Measurements from ENCODE around the gene EPG5. TPM values are rescaled to one million over a fixed set of nuclear protein-coding genes. Genes with fewer than 3 reads are reported as not detected.
A peak's percentile ranks its signal among the peaks of the same experiment; 100 is the strongest.

Gene EPG5
- polyA plus RNA-seq = 10 to 100 TPM in 1 of 4 donors, 1 to 10 TPM in 3; 3.5 to 23.5 (median 4.3) TPM
- long read RNA-seq, donor 1 = 0 reads
- long read RNA-seq, donor 2 = 0 reads
- long read RNA-seq, donor 3 = 0 reads
- long read RNA-seq, donor 4 = 0 reads
- long read RNA-seq, donor 5 = 0 reads
- long read RNA-seq, donor 6 = 0 reads
- long read RNA-seq, donor 7 = 0 reads
- long read RNA-seq, donor 8 = 0 reads
- long read RNA-seq, donor 9, partial matches to known transcripts = 0 of 1 reads
- long read RNA-seq, donor 9, other reads (novel, unspliced or antisense) = 0 of 1 reads
- long read RNA-seq, donor 10 = 0 reads

DNA sequence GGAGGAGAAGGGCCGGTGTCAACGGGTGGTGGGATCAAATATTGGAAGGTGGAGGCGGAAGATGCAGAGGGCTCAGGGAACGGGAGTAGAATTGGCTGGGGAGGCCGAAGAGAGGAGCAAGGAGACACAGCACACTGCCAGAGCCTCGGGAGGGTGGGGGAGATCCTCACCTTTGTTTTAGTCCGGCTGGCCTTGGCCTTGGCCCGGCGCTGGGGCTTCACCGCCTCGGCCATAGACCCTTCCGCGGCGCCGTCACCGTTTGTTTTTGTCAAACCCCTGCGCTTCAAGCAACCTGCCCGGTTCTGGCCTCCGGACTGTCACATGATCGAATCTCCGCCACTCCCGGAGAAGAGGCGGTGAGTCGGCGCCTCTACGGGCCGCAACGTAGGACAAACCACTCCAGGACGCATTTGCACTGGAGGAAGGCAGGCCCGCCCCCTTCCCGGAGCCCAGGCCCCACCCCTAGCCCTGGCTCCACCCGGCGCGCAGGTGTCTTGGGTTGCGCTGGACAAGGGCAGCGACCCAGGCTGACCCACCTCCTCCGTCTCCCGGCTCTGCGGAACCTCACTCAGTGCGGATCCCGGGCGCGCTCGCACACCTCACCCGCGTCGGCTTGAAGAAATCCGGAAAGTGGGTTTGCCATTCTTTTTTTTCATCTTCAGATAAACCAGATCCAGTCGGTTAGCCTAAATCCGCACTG, at the start of gene EPG5:
TSS of gene EPG5 (minus strand) at position 323 of the 700 bp plus-strand sequence. CDS start at position 233, 90 bp downstream.
- peaks cover 0 to 2% (median 0%) of the 10 kb centered on the region in 3 donors for H3K4me1 ChIP-seq (ENCODE audit: control insufficient read depth in 3 of 3, insufficient read depth in 2 of 3, low read depth in 1 of 3, low read length in 2 of 3)
- peak within 1 kb of the TSS; percentile 59 to 92 (median 89) for H3K4me3 ChIP-seq (ENCODE audit: low read depth in 1 of 3, low read length in 3 of 3)
- 0 to 1% (median 0%) methylated on average over 48 to 50 of the region's 50 CpGs for WGBS, 3 donors
- no peak for FAIRE-seq
- peak within 1 kb of the TSS; percentile 71 to 81 (median 73) for H3K27ac ChIP-seq (ENCODE audit: low read depth in 1 of 3, low read length in 2 of 3)
- peaks cover 0 to 3% (median 0%) of the 10 kb centered on the region in 3 donors for H3K36me3 ChIP-seq (ENCODE audit: control insufficient read depth in 3 of 3, insufficient read depth in 2 of 3, low read depth in 1 of 3, low read length in 3 of 3)
- DNase-seq = peak; percentile 98
- no peaks in the 10 kb centered on the region for H3K27me3 ChIP-seq (ENCODE audit: control insufficient read depth in 3 of 3, insufficient read depth in 3 of 3, low read length in 3 of 3)
- H3K9me3 ChIP-seq (ENCODE audit: control insufficient read depth in 2 of 2, insufficient read depth in 1 of 2, low read depth in 1 of 2, low read length in 1 of 2) = no peaks in the 10 kb centered on the region

DNA sequence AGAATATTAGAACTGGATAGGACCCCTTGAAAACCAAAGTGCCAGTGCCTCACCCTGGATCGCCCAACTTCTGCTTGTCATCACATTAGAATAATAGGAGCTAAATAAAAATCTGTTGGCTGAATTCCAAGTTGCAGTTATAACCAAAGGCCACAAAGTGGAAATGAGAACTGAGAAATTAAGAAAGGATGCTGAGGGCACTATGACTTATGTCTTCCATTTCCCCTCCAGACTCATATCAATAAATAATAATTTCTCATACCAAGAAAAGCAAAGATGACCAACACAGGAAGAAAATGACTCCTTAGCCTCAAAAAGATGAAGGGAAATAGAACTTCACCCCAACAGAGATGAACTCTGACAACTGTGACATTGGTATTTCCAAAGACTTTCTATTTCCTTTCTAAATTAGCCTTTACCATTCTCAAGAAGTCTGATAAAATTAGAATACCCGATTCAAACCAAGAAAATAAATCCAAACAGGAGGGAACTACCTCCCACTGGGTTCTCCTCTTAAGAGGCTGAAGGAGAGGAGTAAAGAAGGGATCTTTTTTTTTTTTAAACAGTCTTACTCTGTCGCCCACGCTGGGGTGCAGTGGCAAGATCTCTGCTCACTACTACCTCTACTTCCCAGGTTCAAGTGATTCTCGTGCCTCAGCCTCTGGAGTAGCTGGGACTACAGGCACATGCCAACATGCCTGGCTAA, 46.5 kb upstream of the EPG5 start:
- Histone ChIP-seq H3K4me1 (ENCODE audit: control insufficient read depth in 3 of 3, insufficient read depth in 2 of 3, low read depth in 1 of 3, low read length in 2 of 3) (no peaks in the 10 kb centered on the region), H3K36me3 (ENCODE audit: control insufficient read depth in 3 of 3, insufficient read depth in 2 of 3, low read depth in 1 of 3, low read length in 3 of 3) (peaks cover 0 to 5% (median 2%) of the 10 kb centered on the region in 3 donors), H3K4me3 (ENCODE audit: low read depth in 1 of 3, low read length in 3 of 3) (no peak overlapping the region), H3K9me3 (ENCODE audit: control insufficient read depth in 2 of 2, insufficient read depth in 1 of 2, low read depth in 1 of 2, low read length in 1 of 2) (no peaks in the 10 kb centered on the region), H3K27me3 (ENCODE audit: control insufficient read depth in 3 of 3, insufficient read depth in 3 of 3, low read length in 3 of 3) (no peaks in the 10 kb centered on the region), H3K27ac (ENCODE audit: low read depth in 1 of 3, low read length in 2 of 3) (no peak overlapping the region)
- no peak for FAIRE-seq
- WGBS, 3 donors = 72 to 85% (median 77%) methylated on average over 5 of the region's 5 CpGs
- no peak for DNase-seq

GRCh38 chr18:46010676-46011075, 43.5 kb upstream of the EPG5 start:
- FAIRE-seq (no peak), DNase-seq (no peak)
- H3K27ac ChIP-seq (ENCODE audit: low read depth in 1 of 3, low read length in 2 of 3) = no peak overlapping the region
- 93 to 95% (median 93%) methylated on average over 4 of the region's 4 CpGs for WGBS, 3 donors
- no peaks in the 10 kb centered on the region for H3K4me1 ChIP-seq (ENCODE audit: control insufficient read depth in 3 of 3, insufficient read depth in 2 of 3, low read depth in 1 of 3, low read length in 2 of 3)
- peaks cover 0 to 5% (median 2%) of the 10 kb centered on the region in 3 donors for H3K36me3 ChIP-seq (ENCODE audit: control insufficient read depth in 3 of 3, insufficient read depth in 2 of 3, low read depth in 1 of 3, low read length in 3 of 3)
- H3K27me3 ChIP-seq (ENCODE audit: control insufficient read depth in 3 of 3, insufficient read depth in 3 of 3, low read length in 3 of 3) = no peaks in the 10 kb centered on the region
- no peaks in the 10 kb centered on the region for H3K9me3 ChIP-seq (ENCODE audit: control insufficient read depth in 2 of 2, insufficient read depth in 1 of 2, low read depth in 1 of 2, low read length in 1 of 2)
- no peak overlapping the region for H3K4me3 ChIP-seq (ENCODE audit: low read depth in 1 of 3, low read length in 3 of 3)

- no peak for DNase-seq
- H3K27ac ChIP-seq (ENCODE audit: low read depth in 1 of 3, low read length in 2 of 3) = no peak overlapping the region
- H3K36me3 ChIP-seq (ENCODE audit: control insufficient read depth in 3 of 3, insufficient read depth in 2 of 3, low read depth in 1 of 3, low read length in 3 of 3) = peaks cover 0 to 5% (median 2%) of the 10 kb centered on the region in 3 donors
- FAIRE-seq = no peak
- no peaks in the 10 kb centered on the region for H3K27me3 ChIP-seq (ENCODE audit: control insufficient read depth in 3 of 3, insufficient read depth in 3 of 3, low read length in 3 of 3)
- H3K9me3 ChIP-seq (ENCODE audit: control insufficient read depth in 2 of 2, insufficient read depth in 1 of 2, low read depth in 1 of 2, low read length in 1 of 2) = no peaks in the 10 kb centered on the region
- no peaks in the 10 kb centered on the region for H3K4me1 ChIP-seq (ENCODE audit: control insufficient read depth in 3 of 3, insufficient read depth in 2 of 3, low read depth in 1 of 3, low read length in 2 of 3)
- H3K4me3 ChIP-seq (ENCODE audit: low read depth in 1 of 3, low read length in 3 of 3) = no peak overlapping the region
- 91 to 92% (median 92%) methylated on average over 4 of the region's 4 CpGs for WGBS, 3 donors
Measured at GRCh38 chr18:46010050-46010449, 42.9 kb upstream of the EPG5 start.

- WGBS, 3 donors = 84 to 94% (median 89%) methylated on average over 5 of the region's 5 CpGs
- H3K4me3 ChIP-seq (ENCODE audit: low read depth in 1 of 3, low read length in 3 of 3) = no peak overlapping the region
- no peak overlapping the region for H3K27ac ChIP-seq (ENCODE audit: low read depth in 1 of 3, low read length in 2 of 3)
- FAIRE-seq (no peak), DNase-seq (no peak)
- no peaks in the 10 kb centered on the region for H3K4me1 ChIP-seq (ENCODE audit: control insufficient read depth in 3 of 3, insufficient read depth in 2 of 3, low read depth in 1 of 3, low read length in 2 of 3)
- H3K9me3 ChIP-seq (ENCODE audit: control insufficient read depth in 2 of 2, insufficient read depth in 1 of 2, low read depth in 1 of 2, low read length in 1 of 2) = no peaks in the 10 kb centered on the region
- H3K27me3 ChIP-seq (ENCODE audit: control insufficient read depth in 3 of 3, insufficient read depth in 3 of 3, low read length in 3 of 3) = no peaks in the 10 kb centered on the region
- H3K36me3 ChIP-seq (ENCODE audit: control insufficient read depth in 3 of 3, insufficient read depth in 2 of 3, low read depth in 1 of 3, low read length in 3 of 3) = peaks cover 0 to 5% (median 2%) of the 10 kb centered on the region in 3 donors
Measured at GRCh38 chr18:46009125-46009840, 42.2 kb upstream of the EPG5 start.

- Histone ChIP-seq H3K36me3 (ENCODE audit: control insufficient read depth in 3 of 3, insufficient read depth in 2 of 3, low read depth in 1 of 3, low read length in 3 of 3) (peaks cover 0 to 5% (median 2%) of the 10 kb centered on the region in 3 donors), H3K9me3 (ENCODE audit: control insufficient read depth in 2 of 2, insufficient read depth in 1 of 2, low read depth in 1 of 2, low read length in 1 of 2) (no peaks in the 10 kb centered on the region), H3K4me1 (ENCODE audit: control insufficient read depth in 3 of 3, insufficient read depth in 2 of 3, low read depth in 1 of 3, low read length in 2 of 3) (no peaks in the 10 kb centered on the region), H3K4me3 (ENCODE audit: low read depth in 1 of 3, low read length in 3 of 3) (no peak overlapping the region), H3K27me3 (ENCODE audit: control insufficient read depth in 3 of 3, insufficient read depth in 3 of 3, low read length in 3 of 3) (no peaks in the 10 kb centered on the region), H3K27ac (ENCODE audit: low read depth in 1 of 3, low read length in 2 of 3) (no peak overlapping the region)
- no peak for DNase-seq
- 84 to 97% (median 92%) methylated on average over 8 of the region's 8 CpGs for WGBS, 3 donors
- no peak for FAIRE-seq
Measured at GRCh38 chr18:46008531-46008930, 41.4 kb upstream of the EPG5 start.

DNA sequence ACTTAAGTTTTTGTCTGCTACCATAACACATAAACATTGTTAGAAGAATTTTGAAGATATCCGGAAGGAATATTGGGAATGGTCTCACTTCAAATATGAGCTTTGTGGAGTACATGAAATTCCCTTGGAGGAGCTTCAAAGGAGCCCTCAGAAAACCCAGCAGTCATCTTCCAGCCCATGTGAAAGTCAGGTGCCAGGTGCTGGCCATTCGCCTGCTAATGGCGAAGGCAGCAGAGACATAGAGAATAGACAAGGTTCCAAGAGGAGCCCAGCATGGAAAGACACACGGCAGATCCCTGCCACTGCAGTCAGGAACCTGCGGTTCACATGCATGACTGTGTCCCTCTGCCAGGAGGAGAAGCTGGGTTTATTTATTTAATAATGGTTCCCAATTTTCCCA, 40.0 kb upstream of the EPG5 start:
- 93 to 98% (median 93%) methylated on average over 5 of the region's 5 CpGs for WGBS, 3 donors
- FAIRE-seq = no peak
- Histone ChIP-seq H3K4me3 (ENCODE audit: low read depth in 1 of 3, low read length in 3 of 3) (no peak overlapping the region), H3K9me3 (ENCODE audit: control insufficient read depth in 2 of 2, insufficient read depth in 1 of 2, low read depth in 1 of 2, low read length in 1 of 2) (no peaks in the 10 kb centered on the region), H3K36me3 (ENCODE audit: control insufficient read depth in 3 of 3, insufficient read depth in 2 of 3, low read depth in 1 of 3, low read length in 3 of 3) (peaks cover 0 to 5% (median 2%) of the 10 kb centered on the region in 3 donors), H3K27me3 (ENCODE audit: control insufficient read depth in 3 of 3, insufficient read depth in 3 of 3, low read length in 3 of 3) (no peaks in the 10 kb centered on the region), H3K4me1 (ENCODE audit: control insufficient read depth in 3 of 3, insufficient read depth in 2 of 3, low read depth in 1 of 3, low read length in 2 of 3) (no peaks in the 10 kb centered on the region), H3K27ac (ENCODE audit: low read depth in 1 of 3, low read length in 2 of 3) (no peak overlapping the region)
- DNase-seq = no peak

DNA sequence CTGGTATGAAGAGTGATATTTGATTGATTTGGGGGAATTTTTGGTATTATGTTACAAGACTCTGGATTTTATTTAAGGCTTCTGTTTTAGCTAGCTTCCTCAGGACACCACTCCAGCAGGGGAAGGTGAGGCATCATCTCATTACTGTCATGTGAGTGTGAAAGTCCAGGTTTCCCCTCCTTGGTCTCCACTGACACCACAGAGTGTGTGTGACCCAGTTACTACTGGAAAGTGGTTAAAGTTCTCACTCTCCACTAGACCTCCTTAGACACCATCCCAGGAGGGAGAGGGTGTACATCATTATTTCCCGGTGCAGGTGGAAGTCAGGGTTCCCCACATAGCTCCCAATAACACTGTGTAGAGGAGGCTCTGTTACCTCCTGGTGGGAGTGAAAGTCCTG, 35.8 kb upstream of the EPG5 start:
- no peak for DNase-seq
- no peaks in the 10 kb centered on the region for H3K27me3 ChIP-seq (ENCODE audit: control insufficient read depth in 3 of 3, insufficient read depth in 3 of 3, low read length in 3 of 3)
- H3K9me3 ChIP-seq (ENCODE audit: control insufficient read depth in 2 of 2, insufficient read depth in 1 of 2, low read depth in 1 of 2, low read length in 1 of 2) = no peaks in the 10 kb centered on the region
- no peaks in the 10 kb centered on the region for H3K4me1 ChIP-seq (ENCODE audit: control insufficient read depth in 3 of 3, insufficient read depth in 2 of 3, low read depth in 1 of 3, low read length in 2 of 3)
- H3K36me3 ChIP-seq (ENCODE audit: control insufficient read depth in 3 of 3, insufficient read depth in 2 of 3, low read depth in 1 of 3, low read length in 3 of 3) = peaks cover 0 to 3% (median 0%) of the 10 kb centered on the region in 3 donors
- FAIRE-seq = no peak
- no peak overlapping the region for H3K27ac ChIP-seq (ENCODE audit: low read depth in 1 of 3, low read length in 2 of 3)
- no peak overlapping the region for H3K4me3 ChIP-seq (ENCODE audit: low read depth in 1 of 3, low read length in 3 of 3)
- WGBS, 3 donors = 95 to 97% (median 95%) methylated on average over 1 of the region's 1 CpG

All from small intestine (tissue), 16 donors.